PFSK-1 (cell line): ENCODE data around the gene CDK10.
A peak's percentile ranks its signal among the peaks of the same experiment; 100 is the strongest.

Source experiments
- FOXP2 ChIP-seq: optimal IDR thresholded peaks from 2 replicates; pipeline ENCODE3; 2011; ENCODE audit warnings: borderline replicate concordance, control low read depth, inconsistent platforms; ENCODE audit not compliant: insufficient read depth; ENCODE audit errors: extremely low read length, extremely low read depth
- POLR2AphosphoS5 ChIP-seq: IDR thresholded peaks from 2 replicates; pipeline ENCODE4 v1.6.1; 2012; ENCODE audit warnings: low read depth, mild to moderate bottlenecking, control low read depth, low read length, moderate library complexity
- REST ChIP-seq, 2 experiments: IDR thresholded peaks; 2 replicates each; pipeline versions ENCODE4 v1.6.1 to v1.8.0; 2011 to 2012; ENCODE audit warnings: low read depth in 2 of 2, low read length in 2 of 2, control low read depth in 1 of 2, inconsistent platforms in 1 of 2, mild to moderate bottlenecking in 1 of 2, moderate library complexity in 1 of 2; ENCODE audit not compliant: insufficient read depth in 1 of 2
- SIN3A ChIP-seq: IDR thresholded peaks from 2 replicates; pipeline ENCODE4 v1.6.1; 2012; ENCODE audit warnings: mild to moderate bottlenecking, low read length, moderate library complexity, borderline replicate concordance; ENCODE audit not compliant: insufficient read depth
- TAF1 ChIP-seq: IDR thresholded peaks from 2 replicates; pipeline ENCODE4 v1.6.1; 2012; ENCODE audit warnings: low read length, control low read depth, borderline replicate concordance; ENCODE audit not compliant: insufficient read depth

CDK10 gene

GRCh38 chr16:89691986-89692569 is 5.6 kb downstream of the CDK10 start:
- TF ChIP-seq TAF1: no peak
- TF ChIP-seq POLR2AphosphoS5: no peak
- TF ChIP-seq FOXP2: no peak
- no peak for TF ChIP-seq REST (IDR thresholded peaks at IDR 0.05; ENCODE audit: insufficient read depth in 1 of 2, low read depth in 2 of 2, low read length in 2 of 2)
- TF ChIP-seq SIN3A: no peak

GRCh38 chr16:89693289-89693731 is 6.8 kb downstream of the CDK10 start:
- TF ChIP-seq TAF1 (no peak), REST (IDR thresholded peaks at IDR 0.05; ENCODE audit: insufficient read depth in 1 of 2, low read depth in 2 of 2, low read length in 2 of 2) (no peak), POLR2AphosphoS5 (no peak), SIN3A (no peak), FOXP2 (no peak)

DNA sequence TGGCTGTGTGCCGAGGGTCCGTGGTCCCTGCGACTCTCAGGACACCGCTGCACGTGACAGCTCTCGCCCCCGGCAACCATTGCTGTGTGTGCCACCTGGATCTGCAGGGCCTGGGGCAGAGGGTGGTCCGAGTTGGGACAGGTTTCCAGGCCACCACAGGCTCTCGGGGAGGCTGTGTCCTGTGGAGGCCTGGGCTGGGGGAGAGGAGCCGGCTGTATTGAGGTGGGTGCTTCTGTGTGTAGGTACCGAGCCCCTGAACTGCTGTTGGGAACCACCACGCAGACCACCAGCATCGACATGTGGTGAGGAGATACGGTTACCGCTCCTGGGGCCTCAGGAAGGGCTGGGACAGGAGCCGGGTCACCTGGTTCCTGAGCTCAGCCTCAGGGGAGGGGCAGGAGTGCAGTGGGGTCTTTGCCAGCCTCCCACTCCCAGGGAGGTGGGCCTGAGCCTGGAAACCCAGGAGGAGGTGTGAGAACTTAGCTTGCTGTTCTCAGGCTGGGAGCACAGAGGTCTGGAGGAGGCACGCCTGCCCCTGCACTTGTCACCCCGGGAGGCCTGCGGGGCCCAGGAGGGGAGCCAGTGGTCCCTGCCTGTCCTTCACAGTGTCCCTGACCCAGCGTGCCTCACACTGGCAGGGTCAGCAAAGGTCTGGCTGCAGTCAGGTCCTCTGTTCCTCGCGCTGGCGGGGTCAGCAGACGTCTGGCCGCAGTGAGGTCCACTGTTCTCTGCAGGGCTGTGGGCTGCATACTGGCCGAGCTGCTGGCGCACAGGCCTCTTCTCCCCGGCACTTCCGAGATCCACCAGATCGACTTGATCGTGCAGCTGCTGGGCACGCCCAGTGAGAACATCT is 7.7 kb downstream of the CDK10 start:
- TF ChIP-seq SIN3A (no peak), FOXP2 (no peak), REST (IDR thresholded peaks at IDR 0.05; ENCODE audit: insufficient read depth in 1 of 2, low read depth in 2 of 2, low read length in 2 of 2) (no peak), TAF1 (no peak), POLR2AphosphoS5 (no peak)

DNA sequence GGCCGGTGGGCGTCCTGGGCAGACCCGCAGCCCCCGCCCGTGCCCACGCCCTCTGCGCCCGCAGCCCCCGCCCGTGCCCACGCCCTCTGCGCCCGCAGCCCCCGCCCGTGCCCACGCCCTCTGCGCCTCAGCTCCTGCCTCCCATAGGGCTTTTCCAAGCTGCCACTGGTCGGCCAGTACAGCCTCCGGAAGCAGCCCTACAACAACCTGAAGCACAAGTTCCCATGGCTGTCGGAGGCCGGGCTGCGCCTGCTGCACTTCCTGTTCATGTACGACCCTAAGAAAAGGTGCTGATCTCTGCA is 8.2 kb downstream of the CDK10 start:
- peak; percentile 38; the same call in 1 of the 2 replicates for TF ChIP-seq POLR2AphosphoS5
- TF ChIP-seq SIN3A: peak; percentile 38; the same call in 1 of the 2 replicates
- TF ChIP-seq TAF1: peak; percentile 39; the same call in 1 of the 2 replicates

- TF ChIP-seq SIN3A (0 out of 2 replicates have a peak, but pooled peaks have one; percentile 6), POLR2AphosphoS5 (no peak; the same call in none of the 2 replicates)
Measured at GRCh38 chr16:89695086-89695874, 8.8 kb downstream of the CDK10 start.
